Kidney epithelial cell (primary cell): ENCODE measurements around the gene FLT1. TPM values are rescaled to one million over a fixed set of nuclear protein-coding genes. Genes with fewer than 3 reads are reported as not detected.

ENCODE experiments used
- DNase-seq: peaks from one replicate; pipeline ENCODE4 v3.0.0-alpha.2; 2010; ENCODE audit warnings: low read depth
- H3K27me3 ChIP-seq: 2 replicates; pipeline ENCODE4 v1.6.0; 2011; ENCODE audit warnings: low read length; ENCODE audit not compliant: control insufficient read depth, insufficient read depth
- H3K36me3 ChIP-seq: 2 replicates; pipeline ENCODE4 v1.5.1; 2011; ENCODE audit warnings: low read length; ENCODE audit not compliant: control insufficient read depth, insufficient read depth
- H3K4me3 ChIP-seq: 2 replicates; pipeline ENCODE4 v1.5.1; 2011; ENCODE audit warnings: low read depth, mild to moderate bottlenecking, control low read depth, low read length
- total RNA-seq: library from RNA; depleted of rRNA; stranded (reverse); fragments of >200 nt; gene quantifications from 2 replicates; pipeline ENCODE4 v1.2.3, GENCODE V29; 2015
- TF ChIP-seq, protein P1 (sequence below): IDR thresholded peaks from 2 replicates; pipeline ENCODE4 v1.5.1; 2011; ENCODE audit warnings: mild to moderate bottlenecking, moderate library complexity, low read length, control low read depth, inconsistent platforms; ENCODE audit not compliant: insufficient read depth, poor library complexity, severe bottlenecking

FLT1 gene
- total RNA-seq, 1 donor from 2014 or later = 0.96 TPM

DNA sequence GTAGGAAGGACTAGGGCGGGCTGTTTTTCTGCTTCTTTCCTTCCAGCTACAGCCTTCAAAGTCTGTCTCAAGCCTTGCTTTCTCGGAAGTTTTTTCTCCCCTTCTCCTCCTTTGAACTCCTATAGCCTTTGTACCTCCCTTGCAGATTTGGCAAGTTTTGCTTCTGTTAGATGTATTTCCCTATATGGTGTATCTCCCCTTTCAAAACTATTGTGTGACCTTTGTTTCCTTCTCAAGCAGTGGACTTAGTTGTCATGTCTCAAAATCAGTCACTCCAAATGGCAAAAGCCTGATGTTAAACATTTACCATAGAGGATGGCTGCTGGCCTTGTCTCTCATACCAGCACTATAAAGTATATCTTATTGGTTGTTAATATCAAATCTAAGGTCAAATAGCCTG, 152.7 kb downstream of the FLT1 start:
- H3K36me3 ChIP-seq = no peaks in the 10 kb centered on the region
- H3K27me3 ChIP-seq = no peaks in the 10 kb centered on the region
- TF ChIP-seq, protein P1, sequence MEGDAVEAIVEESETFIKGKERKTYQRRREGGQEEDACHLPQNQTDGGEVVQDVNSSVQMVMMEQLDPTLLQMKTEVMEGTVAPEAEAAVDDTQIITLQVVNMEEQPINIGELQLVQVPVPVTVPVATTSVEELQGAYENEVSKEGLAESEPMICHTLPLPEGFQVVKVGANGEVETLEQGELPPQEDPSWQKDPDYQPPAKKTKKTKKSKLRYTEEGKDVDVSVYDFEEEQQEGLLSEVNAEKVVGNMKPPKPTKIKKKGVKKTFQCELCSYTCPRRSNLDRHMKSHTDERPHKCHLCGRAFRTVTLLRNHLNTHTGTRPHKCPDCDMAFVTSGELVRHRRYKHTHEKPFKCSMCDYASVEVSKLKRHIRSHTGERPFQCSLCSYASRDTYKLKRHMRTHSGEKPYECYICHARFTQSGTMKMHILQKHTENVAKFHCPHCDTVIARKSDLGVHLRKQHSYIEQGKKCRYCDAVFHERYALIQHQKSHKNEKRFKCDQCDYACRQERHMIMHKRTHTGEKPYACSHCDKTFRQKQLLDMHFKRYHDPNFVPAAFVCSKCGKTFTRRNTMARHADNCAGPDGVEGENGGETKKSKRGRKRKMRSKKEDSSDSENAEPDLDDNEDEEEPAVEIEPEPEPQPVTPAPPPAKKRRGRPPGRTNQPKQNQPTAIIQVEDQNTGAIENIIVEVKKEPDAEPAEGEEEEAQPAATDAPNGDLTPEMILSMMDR = no peak
- no peak overlapping the region for H3K4me3 ChIP-seq
- DNase-seq = no peak

DNA sequence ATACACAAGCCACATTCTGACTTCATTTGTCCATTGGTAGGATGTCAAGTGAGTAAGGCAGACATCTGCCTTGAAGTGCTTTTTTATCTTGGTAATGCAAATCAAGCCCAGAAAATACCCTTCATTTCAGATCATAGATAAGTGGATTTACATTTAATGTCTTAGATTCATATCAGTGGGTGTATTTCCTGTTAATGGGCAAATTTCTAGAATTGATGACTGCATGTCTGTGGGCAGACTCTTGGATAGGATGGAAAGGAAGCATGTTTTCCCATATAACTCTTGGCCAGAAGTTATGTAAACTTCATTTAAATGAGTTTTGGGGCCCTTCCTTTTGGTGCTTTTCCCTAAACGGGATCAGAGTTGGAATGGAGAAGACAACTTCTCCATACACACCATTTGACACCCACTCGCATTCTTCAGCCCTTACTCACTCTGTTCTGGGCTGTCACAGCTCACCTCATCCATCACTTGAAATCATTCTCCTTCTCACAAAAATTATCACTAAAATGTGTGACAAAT, 154.6 kb downstream of the FLT1 start:
- no peaks in the 10 kb centered on the region for H3K27me3 ChIP-seq
- DNase-seq = no peak
- no peaks in the 10 kb centered on the region for H3K36me3 ChIP-seq
- no peak overlapping the region for H3K4me3 ChIP-seq
- TF ChIP-seq, protein P1 = no peak

DNA sequence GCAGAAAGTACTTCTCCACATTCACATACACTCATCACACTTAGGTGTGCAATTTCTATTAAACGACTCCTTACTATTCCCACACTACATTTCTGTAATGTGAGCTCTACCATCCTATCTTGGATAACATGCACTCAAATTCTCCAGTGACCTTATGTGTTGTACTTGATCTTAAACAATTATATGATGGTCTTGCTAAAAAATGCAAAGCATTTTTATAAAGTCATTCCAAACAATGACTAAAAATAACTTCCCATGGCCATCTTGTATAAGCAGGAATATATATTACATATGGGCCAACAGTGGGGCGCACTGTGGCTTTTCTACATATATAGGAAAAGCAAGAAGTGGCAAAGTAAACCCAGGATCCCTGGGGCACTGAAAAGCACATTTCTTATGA, 155.5 kb downstream of the FLT1 start:
- TF ChIP-seq, protein P1 = no peak
- H3K36me3 ChIP-seq = no peaks in the 10 kb centered on the region
- no peak for DNase-seq
- no peaks in the 10 kb centered on the region for H3K27me3 ChIP-seq
- H3K4me3 ChIP-seq = no peak overlapping the region

DNA sequence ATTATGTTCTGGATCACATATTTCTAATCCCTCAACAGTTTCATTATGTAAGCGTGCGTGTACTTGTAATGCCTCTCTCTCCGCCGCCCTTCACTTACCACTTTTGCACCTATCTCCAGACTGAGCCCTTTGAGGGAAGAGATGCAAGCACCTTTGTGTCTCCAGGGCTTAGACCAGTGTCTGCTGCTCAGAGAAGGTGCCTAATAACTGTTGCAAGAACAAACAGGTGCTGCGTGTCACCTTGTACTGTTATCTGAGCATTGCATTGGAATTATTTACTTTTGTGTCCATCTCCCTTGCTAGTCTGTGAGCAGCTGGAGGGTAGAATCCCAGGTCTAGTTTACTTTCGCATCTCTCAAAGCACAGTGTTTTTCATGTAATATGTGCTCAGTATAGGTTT, 156.2 kb downstream of the FLT1 start:
- H3K4me3 ChIP-seq = no peak overlapping the region
- DNase-seq = no peak
- TF ChIP-seq, protein P1 = no peak
- H3K27me3 ChIP-seq = no peaks in the 10 kb centered on the region
- no peaks in the 10 kb centered on the region for H3K36me3 ChIP-seq

DNA sequence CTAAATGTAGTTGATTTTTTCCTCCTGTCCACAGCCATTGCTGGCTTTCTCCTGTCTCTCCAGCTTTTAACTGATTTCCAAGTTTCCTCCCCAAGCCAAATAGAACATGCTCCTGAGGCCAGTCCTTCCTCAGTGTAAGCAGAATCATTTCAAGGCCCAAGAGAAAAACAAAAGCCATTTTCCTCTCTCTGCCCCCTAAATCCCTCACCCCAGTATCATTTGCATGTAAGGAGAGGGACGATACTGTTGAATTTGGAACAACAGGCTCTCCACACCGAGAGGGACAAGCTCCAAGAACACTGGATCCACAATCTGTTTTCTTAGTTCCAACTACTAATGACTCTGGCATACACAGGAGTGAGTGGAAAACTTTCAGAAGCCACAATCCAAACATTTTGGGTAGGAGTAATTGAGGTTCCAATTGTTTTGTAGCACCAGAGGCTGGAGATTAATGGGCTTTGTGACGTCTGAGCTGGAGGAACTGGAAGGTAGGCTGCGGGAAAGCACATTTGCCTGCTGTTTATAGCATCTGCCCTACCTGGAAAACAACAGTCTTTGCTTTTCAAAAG, 156.8 kb downstream of the FLT1 start:
- H3K27me3 ChIP-seq = no peaks in the 10 kb centered on the region
- H3K36me3 ChIP-seq = no peaks in the 10 kb centered on the region
- H3K4me3 ChIP-seq = no peak overlapping the region
- TF ChIP-seq, protein P1 = no peak
- no peak for DNase-seq
